Liver (tissue), 9 donors: ENCODE measurements around the gene PM20D1. TPM values are rescaled to one million over a fixed set of nuclear protein-coding genes. Genes with fewer than 3 reads are reported as not detected.
"Not testable (repeated sequence)": the region's sequence is repeated elsewhere in the genome, so short reads cannot be mapped to it uniquely, and the experiment has no call there.

Experiments used
- DNase-seq: peaks from one replicate; pipeline ENCODE4 v3.0.0-alpha.2; 2017; ENCODE audit warnings: low spot score
- H3K27ac ChIP-seq, 2 donors: one replicate each; pipeline ENCODE4 v1.7.0; 2013; ENCODE audit warnings: inconsistent platforms in 2 of 2, low read length in 2 of 2, control low read depth in 1 of 2, low read depth in 1 of 2, mild to moderate bottlenecking in 1 of 2
- H3K27me3 ChIP-seq, 4 donors: one replicate each; pipeline versions ENCODE4 v1.6.1 to v1.7.0; 2013; ENCODE audit warnings: low read length in 3 of 4, inconsistent platforms in 1 of 4, mild to moderate bottlenecking in 1 of 4, moderate library complexity in 1 of 4; ENCODE audit not compliant: control insufficient read depth in 4 of 4, insufficient read depth in 4 of 4
- H3K36me3 ChIP-seq, 4 donors: one replicate each; pipeline versions ENCODE4 v1.6.1 to v1.7.0; 2013; ENCODE audit warnings: low read length in 3 of 4, mild to moderate bottlenecking in 3 of 4, low read depth in 1 of 4, moderate library complexity in 1 of 4; ENCODE audit not compliant: control insufficient read depth in 4 of 4, insufficient read depth in 3 of 4
- H3K4me1 ChIP-seq, 4 donors: one replicate each; pipeline versions ENCODE4 v1.6.1 to v1.7.0; 2013; ENCODE audit warnings: low read length in 3 of 4, mild to moderate bottlenecking in 3 of 4, moderate library complexity in 1 of 4; ENCODE audit not compliant: control insufficient read depth in 4 of 4, insufficient read depth in 4 of 4
- H3K4me3 ChIP-seq, 3 donors: one replicate each; pipeline versions ENCODE4 v1.6.1 to v1.7.0; 2013; ENCODE audit warnings: low read length in 3 of 3, control low read depth in 1 of 3, low read depth in 1 of 3, mild to moderate bottlenecking in 1 of 3
- H3K9ac ChIP-seq, 2 donors: one replicate each; pipeline ENCODE4 v1.7.0; 2013; ENCODE audit warnings: low read length in 2 of 2, mild to moderate bottlenecking in 2 of 2, moderate library complexity in 2 of 2, control low read depth in 1 of 2, low read depth in 1 of 2
- H3K9me3 ChIP-seq, 4 donors: one replicate each; pipeline versions ENCODE4 v1.6.1 to v1.7.0; 2013; ENCODE audit warnings: low read length in 3 of 4; ENCODE audit not compliant: control insufficient read depth in 4 of 4
- HNF4A ChIP-seq, 2 donors: conservative IDR thresholded peaks; 2 replicates each; pipeline ENCODE4 v1.6.1; 2016; ENCODE audit warnings: antibody characterized with exemption in 2 of 2, mild to moderate bottlenecking in 2 of 2
- HNF4G ChIP-seq: IDR thresholded peaks from 2 replicates; pipeline ENCODE4 v1.6.1; 2016; ENCODE audit warnings: antibody characterized with exemption
- RAD21 ChIP-seq, 2 donors: IDR thresholded peaks; 2 replicates each; pipeline ENCODE4 v1.6.1; 2016; ENCODE audit warnings: antibody characterized with exemption in 2 of 2, mild to moderate bottlenecking in 2 of 2
- RXRA ChIP-seq, 2 donors: IDR thresholded peaks; 2 replicates each; pipeline ENCODE4 v1.6.1; 2017 to 2018; ENCODE audit warnings: antibody characterized with exemption in 2 of 2, mild to moderate bottlenecking in 1 of 2
- YY1 ChIP-seq: IDR thresholded peaks from 2 replicates; pipeline ENCODE4 v1.6.1; 2016; ENCODE audit warnings: antibody characterized with exemption, mild to moderate bottlenecking
- WGBS: extraction: QIAGEN DNeasy Blood & Tissue Kit; methylation state at CpG from one replicate; pipeline ENCODE4 v1.1.7; 2013; 5-methylcytosine and 5-hydroxymethylcytosine counted together
- polyA plus RNA-seq, 2 donors: library from polyadenylated mRNA; stranded (reverse) in 1 of 2; unstranded in 1 of 2; fragments of 200-250 nt in 1 of 2; fragments of >200 nt in 1 of 2; fragmentation: Nextera tagmentation in 1 of 2; extraction: Ambion mirVana in 1 of 2; gene quantifications; one replicate each; pipeline versions ENCODE4 v1.2.1 to v1.2.3, GENCODE V29; 2013 to 2015
- total RNA-seq, 2 donors: library from RNA; depleted of rRNA; stranded (reverse); fragments of >200 nt; gene quantifications; one replicate each; pipeline ENCODE4 v1.2.3, GENCODE V29; 2014
- TF ChIP-seq, protein P1 (sequence below): IDR thresholded peaks from 2 replicates; pipeline ENCODE4 v1.6.1; 2016; ENCODE audit warnings: antibody characterized with exemption
- TF ChIP-seq, protein P2 (sequence below): fragments of 150-350 bp; IDR thresholded peaks from 2 replicates; pipeline ENCODE4 v1.5.1; 2017; ENCODE audit warnings: improper control_type of control experiment, low read depth, low read length; ENCODE audit not compliant: missing input control
- TF ChIP-seq, protein P3 (sequence below): IDR thresholded peaks from 2 replicates; pipeline ENCODE4 v1.6.1; 2016; ENCODE audit warnings: antibody characterized with exemption, mild to moderate bottlenecking
- TF ChIP-seq, protein P4 (sequence below): IDR thresholded peaks from 2 replicates; pipeline ENCODE4 v1.6.1; 2016; ENCODE audit warnings: antibody characterized with exemption
- donor health status: healthy.
- donor health status: healthy.
- donor health status: healthy.
- donor health status: healthy.
- donor health status: healthy.

Gene PM20D1
- total and polyA plus RNA-seq, 4 donors = under 0.01 to 0.30 (median 0.22) TPM

DNA sequence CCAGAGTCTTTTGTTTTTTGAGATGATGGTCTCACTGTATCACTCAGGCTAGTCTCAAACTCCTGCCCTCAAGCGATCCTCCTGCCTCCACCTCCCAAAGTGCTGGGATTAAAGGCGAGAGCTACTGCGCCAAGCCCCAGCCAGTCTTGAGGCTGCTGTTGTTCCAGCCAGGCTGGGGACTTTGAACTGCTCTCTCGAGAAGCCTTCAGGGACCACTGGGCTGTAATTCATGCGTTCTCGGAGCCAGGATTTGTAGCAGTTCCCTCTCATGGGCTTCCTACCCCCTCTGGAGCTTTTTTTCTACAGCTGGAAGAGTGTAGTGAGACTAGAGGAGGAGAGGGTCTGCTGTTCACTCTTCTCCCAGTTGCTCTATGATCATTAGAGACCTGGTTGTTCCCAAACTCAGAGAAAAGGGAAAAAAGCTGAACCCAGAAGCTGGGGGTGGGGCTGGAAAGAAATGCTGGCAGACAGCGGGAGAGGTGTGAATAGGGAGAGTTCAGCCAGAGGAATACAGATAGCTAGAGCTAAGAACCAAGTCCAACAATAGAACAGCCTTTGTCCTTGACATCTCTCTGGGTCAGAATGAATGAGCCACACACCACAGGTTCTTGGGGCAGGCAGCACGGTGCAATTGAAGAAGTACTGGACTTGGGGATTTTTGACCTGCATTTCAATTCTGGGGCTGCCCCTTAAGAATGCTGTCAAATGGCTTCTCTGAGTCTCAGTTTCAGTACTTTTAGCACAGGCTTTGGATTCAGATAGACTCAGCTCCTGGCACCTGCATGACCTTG, 23.7 kb downstream of the PM20D1 start:
- Histone ChIP-seq H3K4me1 (peaks cover 0 to 5% (median 0%) of the 10 kb centered on the region in 4 donors), H3K4me3 (no peak overlapping the region), H3K36me3 (no peaks in the 10 kb centered on the region), H3K9ac (no peak overlapping the region), H3K27me3 (no peaks in the 10 kb centered on the region), H3K9me3 (no peaks in the 10 kb centered on the region), H3K27ac (no peak overlapping the region)
- TF ChIP-seq, protein P1, sequence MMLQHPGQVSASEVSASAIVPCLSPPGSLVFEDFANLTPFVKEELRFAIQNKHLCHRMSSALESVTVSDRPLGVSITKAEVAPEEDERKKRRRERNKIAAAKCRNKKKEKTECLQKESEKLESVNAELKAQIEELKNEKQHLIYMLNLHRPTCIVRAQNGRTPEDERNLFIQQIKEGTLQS = no peak
- TF ChIP-seq YY1 (no peak), RXRA (IDR thresholded peaks at IDR 0.05) (no peak), HNF4A (conservative IDR thresholded peaks at IDR 0.05) (peak in 1 of 2 donors; percentile 20)
- TF ChIP-seq, protein P2, sequence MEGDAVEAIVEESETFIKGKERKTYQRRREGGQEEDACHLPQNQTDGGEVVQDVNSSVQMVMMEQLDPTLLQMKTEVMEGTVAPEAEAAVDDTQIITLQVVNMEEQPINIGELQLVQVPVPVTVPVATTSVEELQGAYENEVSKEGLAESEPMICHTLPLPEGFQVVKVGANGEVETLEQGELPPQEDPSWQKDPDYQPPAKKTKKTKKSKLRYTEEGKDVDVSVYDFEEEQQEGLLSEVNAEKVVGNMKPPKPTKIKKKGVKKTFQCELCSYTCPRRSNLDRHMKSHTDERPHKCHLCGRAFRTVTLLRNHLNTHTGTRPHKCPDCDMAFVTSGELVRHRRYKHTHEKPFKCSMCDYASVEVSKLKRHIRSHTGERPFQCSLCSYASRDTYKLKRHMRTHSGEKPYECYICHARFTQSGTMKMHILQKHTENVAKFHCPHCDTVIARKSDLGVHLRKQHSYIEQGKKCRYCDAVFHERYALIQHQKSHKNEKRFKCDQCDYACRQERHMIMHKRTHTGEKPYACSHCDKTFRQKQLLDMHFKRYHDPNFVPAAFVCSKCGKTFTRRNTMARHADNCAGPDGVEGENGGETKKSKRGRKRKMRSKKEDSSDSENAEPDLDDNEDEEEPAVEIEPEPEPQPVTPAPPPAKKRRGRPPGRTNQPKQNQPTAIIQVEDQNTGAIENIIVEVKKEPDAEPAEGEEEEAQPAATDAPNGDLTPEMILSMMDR = no peak
- DNase-seq = no peak
- 70% methylated on average over 8 of the region's 8 CpGs for WGBS

DNA sequence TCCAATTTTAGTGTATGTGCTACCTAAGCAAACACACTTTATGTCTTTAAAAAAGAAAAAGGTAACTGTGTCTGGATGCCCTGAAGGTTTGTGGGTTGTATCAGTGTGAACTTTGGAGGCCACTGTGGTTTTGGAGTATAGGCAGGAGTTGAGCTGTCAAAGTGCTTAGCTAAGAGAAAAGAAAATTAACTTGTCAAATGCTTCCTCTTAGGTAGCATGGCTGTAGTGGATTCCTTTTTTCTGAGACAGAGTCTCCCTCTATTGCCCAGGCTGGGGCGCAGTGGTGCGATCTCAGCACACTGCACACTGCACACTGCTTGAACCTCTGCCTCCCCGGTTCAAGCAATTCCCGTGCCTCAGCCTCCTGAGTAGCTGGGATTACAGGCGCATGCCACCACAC, 25.8 kb downstream of the PM20D1 start:
- Histone ChIP-seq H3K9me3 (no peaks in the 10 kb centered on the region), H3K36me3 (no peaks in the 10 kb centered on the region)
- WGBS = 95% methylated on average over 5 of the region's 5 CpGs

DNA sequence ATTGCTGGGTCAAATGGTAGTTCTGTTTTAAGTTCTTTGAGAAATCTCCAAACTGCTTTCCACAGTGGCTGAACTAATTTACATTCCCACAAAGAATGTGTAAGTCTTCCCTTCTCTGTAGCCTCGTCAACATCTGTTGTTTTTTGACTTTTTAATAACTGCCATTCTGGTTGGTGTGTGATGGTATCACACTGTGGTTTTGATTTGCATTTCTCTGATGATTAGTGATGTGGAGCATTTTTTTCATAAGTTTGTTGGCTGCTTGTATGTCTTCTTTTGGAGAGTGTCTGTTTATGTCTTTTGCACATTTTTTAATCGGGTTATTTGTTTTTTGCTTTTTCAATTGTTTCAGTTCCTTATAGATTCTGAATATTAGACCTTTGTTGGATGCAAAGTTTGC, 26.7 kb downstream of the PM20D1 start:
- WGBS = 91% methylated on average over 2 of the region's 2 CpGs
- not testable (repeated sequence) for H3K4me3 ChIP-seq, H3K27me3 ChIP-seq, H3K36me3 ChIP-seq, H3K4me1 ChIP-seq, H3K27ac ChIP-seq, DNase-seq, H3K9ac ChIP-seq, H3K9me3 ChIP-seq

More for the DNA sequence above, 25.8 kb downstream of the PM20D1 start:
- Histone ChIP-seq H3K27ac (no peak overlapping the region), H3K27me3 (no peaks in the 10 kb centered on the region), H3K4me1 (peaks cover 0 to 5% (median 0%) of the 10 kb centered on the region in 4 donors), H3K4me3 (no peak overlapping the region), H3K9ac (no peak overlapping the region)
- TF ChIP-seq, protein P3, sequence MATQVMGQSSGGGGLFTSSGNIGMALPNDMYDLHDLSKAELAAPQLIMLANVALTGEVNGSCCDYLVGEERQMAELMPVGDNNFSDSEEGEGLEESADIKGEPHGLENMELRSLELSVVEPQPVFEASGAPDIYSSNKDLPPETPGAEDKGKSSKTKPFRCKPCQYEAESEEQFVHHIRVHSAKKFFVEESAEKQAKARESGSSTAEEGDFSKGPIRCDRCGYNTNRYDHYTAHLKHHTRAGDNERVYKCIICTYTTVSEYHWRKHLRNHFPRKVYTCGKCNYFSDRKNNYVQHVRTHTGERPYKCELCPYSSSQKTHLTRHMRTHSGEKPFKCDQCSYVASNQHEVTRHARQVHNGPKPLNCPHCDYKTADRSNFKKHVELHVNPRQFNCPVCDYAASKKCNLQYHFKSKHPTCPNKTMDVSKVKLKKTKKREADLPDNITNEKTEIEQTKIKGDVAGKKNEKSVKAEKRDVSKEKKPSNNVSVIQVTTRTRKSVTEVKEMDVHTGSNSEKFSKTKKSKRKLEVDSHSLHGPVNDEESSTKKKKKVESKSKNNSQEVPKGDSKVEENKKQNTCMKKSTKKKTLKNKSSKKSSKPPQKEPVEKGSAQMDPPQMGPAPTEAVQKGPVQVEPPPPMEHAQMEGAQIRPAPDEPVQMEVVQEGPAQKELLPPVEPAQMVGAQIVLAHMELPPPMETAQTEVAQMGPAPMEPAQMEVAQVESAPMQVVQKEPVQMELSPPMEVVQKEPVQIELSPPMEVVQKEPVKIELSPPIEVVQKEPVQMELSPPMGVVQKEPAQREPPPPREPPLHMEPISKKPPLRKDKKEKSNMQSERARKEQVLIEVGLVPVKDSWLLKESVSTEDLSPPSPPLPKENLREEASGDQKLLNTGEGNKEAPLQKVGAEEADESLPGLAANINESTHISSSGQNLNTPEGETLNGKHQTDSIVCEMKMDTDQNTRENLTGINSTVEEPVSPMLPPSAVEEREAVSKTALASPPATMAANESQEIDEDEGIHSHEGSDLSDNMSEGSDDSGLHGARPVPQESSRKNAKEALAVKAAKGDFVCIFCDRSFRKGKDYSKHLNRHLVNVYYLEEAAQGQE = no peak
- TF ChIP-seq HNF4G (no peak), HNF4A (conservative IDR thresholded peaks at IDR 0.05) (no peak), RAD21 (IDR thresholded peaks at IDR 0.05) (no peak)
- TF ChIP-seq, protein P2 = no peak
- TF ChIP-seq, protein P4, sequence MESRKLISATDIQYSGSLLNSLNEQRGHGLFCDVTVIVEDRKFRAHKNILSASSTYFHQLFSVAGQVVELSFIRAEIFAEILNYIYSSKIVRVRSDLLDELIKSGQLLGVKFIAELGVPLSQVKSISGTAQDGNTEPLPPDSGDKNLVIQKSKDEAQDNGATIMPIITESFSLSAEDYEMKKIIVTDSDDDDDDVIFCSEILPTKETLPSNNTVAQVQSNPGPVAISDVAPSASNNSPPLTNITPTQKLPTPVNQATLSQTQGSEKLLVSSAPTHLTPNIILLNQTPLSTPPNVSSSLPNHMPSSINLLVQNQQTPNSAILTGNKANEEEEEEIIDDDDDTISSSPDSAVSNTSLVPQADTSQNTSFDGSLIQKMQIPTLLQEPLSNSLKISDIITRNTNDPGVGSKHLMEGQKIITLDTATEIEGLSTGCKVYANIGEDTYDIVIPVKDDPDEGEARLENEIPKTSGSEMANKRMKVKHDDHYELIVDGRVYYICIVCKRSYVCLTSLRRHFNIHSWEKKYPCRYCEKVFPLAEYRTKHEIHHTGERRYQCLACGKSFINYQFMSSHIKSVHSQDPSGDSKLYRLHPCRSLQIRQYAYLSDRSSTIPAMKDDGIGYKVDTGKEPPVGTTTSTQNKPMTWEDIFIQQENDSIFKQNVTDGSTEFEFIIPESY = no peak
- DNase-seq = no peak
